Measurements from ENCODE around the gene SKOR1. TPM values are rescaled to one million over a fixed set of nuclear protein-coding genes. Genes with fewer than 3 reads are reported as not detected.

SKOR1 gene
- total and polyA plus RNA-seq, 5 donors, result 0.11 to 0.28 (median 0.18) TPM

GRCh38 chr15:67857220-67857619 lies 31.9 kb downstream of the SKOR1 start:
- no peak overlapping the region for H3K4me3 ChIP-seq (ENCODE audit: low read length)
- H3K27me3 ChIP-seq (ENCODE audit: control insufficient read depth, insufficient read depth), result no peaks in the 10 kb centered on the region
- H3K9me3 ChIP-seq (ENCODE audit: control insufficient read depth, low read length), result no peaks in the 10 kb centered on the region
- no peak overlapping the region for H3K27ac ChIP-seq (ENCODE audit: low read length)
- ATAC-seq (no peak), DNase-seq (no peak)
- intact Hi-C loops (cut with DNase I), result no loop called here
- H3K4me1 ChIP-seq (ENCODE audit: control insufficient read depth, insufficient read depth, low read length), result peaks cover 3% of the 10 kb centered on the region
- WGBS, result 91% methylated on average over 3 of the region's 3 CpGs

DNA sequence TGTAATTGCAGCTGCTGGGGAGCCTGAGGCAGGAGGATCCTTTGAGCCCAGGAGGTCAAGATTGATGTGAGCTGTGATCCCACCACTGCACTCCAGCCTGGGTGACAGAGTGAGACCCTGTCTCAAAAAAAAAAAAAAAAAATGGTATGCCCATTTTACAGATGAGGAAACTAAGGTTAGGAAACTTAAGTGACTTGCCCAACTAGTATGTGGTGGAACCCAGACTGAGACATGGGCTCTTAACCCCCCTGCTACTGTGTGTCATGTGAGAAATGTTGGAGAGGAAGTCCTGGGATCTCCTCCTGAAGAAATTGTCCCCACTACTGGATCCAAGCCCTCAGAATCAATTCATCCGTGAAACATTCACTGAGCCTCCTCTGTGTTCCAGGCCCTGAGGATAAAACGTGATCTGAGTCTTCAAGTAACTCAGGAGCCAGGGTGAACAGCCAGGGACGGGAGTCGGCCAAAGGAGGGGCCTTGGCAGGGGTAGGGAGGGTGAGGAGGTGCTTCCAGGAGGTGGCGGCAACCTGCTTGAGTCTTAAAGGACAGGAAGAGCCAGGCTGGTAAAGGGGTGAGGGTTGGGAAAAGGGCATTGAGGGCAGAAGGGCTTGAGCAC lies 34.1 kb downstream of the SKOR1 start:
- no peak for DNase-seq
- no peaks in the 10 kb centered on the region for H3K27me3 ChIP-seq (ENCODE audit: control insufficient read depth, insufficient read depth)
- intact Hi-C loops (cut with DNase I), result no loop called here
- no peak overlapping the region for H3K27ac ChIP-seq (ENCODE audit: low read length)
- no peak overlapping the region for H3K4me3 ChIP-seq (ENCODE audit: low read length)
- ATAC-seq, result no peak
- no peaks in the 10 kb centered on the region for H3K9me3 ChIP-seq (ENCODE audit: control insufficient read depth, low read length)
- WGBS, result 72% methylated on average over 5 of the region's 5 CpGs
- H3K4me1 ChIP-seq (ENCODE audit: control insufficient read depth, insufficient read depth, low read length), result peaks cover 1% of the 10 kb centered on the region

GRCh38 chr15:67861983-67862382 lies 36.7 kb downstream of the SKOR1 start:
- Histone ChIP-seq H3K27ac (ENCODE audit: low read length) (no peak overlapping the region), H3K4me1 (ENCODE audit: control insufficient read depth, insufficient read depth, low read length) (no peaks in the 10 kb centered on the region), H3K27me3 (ENCODE audit: control insufficient read depth, insufficient read depth) (no peaks in the 10 kb centered on the region), H3K4me3 (ENCODE audit: low read length) (no peak overlapping the region), H3K9me3 (ENCODE audit: control insufficient read depth, low read length) (no peaks in the 10 kb centered on the region)
- ATAC-seq, result no peak
- no peak for DNase-seq
- intact Hi-C loops (cut with DNase I), result loop anchor here in 3 of 4 donors (2.0 to 10.0 kb wide), 3 partner anchors 190 to 353 kb away; partner anchors contain the start of gene PIAS1 (in 1 of the 3)
- 91% methylated on average over 3 of the region's 3 CpGs for WGBS

GRCh38 chr15:67862750-67863441 lies 37.6 kb downstream of the SKOR1 start:
- no peak for DNase-seq
- 53% methylated on average over 16 of the region's 16 CpGs for WGBS
- Histone ChIP-seq H3K27ac (ENCODE audit: low read length) (no peak overlapping the region), H3K4me3 (ENCODE audit: low read length) (no peak overlapping the region), H3K27me3 (ENCODE audit: control insufficient read depth, insufficient read depth) (no peaks in the 10 kb centered on the region), H3K4me1 (ENCODE audit: control insufficient read depth, insufficient read depth, low read length) (no peaks in the 10 kb centered on the region), H3K9me3 (ENCODE audit: control insufficient read depth, low read length) (no peaks in the 10 kb centered on the region)
- no peak for ATAC-seq
- intact Hi-C loops (cut with DNase I), result loop anchor here in 3 of 4 donors (2.0 to 10.0 kb wide), 3 partner anchors 189 to 352 kb away; partner anchors contain the start of gene PIAS1 (in 1 of the 3)

DNA sequence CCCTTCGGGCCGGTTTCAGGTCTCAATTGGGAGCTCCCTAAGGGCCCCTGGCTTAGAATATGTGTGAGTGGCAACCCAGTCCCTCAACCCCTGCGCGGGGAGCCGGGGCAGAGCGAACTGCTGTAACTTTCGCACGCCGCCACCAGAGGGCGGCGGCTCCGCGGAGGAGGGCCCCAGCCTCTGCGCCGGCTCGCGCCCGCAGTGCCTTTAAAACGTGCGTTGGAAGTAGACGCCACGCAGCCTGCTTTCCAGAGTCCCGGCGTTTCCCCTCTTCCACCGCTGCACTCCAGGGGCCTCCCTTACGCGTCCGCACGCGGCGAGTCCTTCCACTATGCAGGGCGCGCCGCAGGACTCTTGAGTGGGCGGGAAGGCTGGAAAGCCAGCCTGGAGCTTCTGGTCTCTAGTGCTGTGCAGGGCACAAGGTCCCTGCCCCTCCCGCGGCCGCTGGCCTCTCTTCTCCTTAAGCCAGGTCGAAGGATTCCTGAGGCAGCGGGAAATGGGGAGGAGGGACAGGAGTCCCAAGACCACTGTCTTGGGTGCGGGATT lies 38.2 kb downstream of the SKOR1 start:
- WGBS, result 3% methylated on average over 41 of the region's 41 CpGs
- no peaks in the 10 kb centered on the region for H3K27me3 ChIP-seq (ENCODE audit: control insufficient read depth, insufficient read depth)
- no peaks in the 10 kb centered on the region for H3K4me1 ChIP-seq (ENCODE audit: control insufficient read depth, insufficient read depth, low read length)
- intact Hi-C loops (cut with DNase I), result loop anchor here in 3 of 4 donors (2.0 to 10.0 kb wide), 3 partner anchors 189 to 351 kb away; partner anchors contain the start of gene PIAS1 (in 1 of the 3)
- ATAC-seq, result peak; percentile 96 to 97
- H3K4me3 ChIP-seq (ENCODE audit: low read length), result peak overlapping the region; percentile 12
- peak; percentile 89 to 95 (median 93) for DNase-seq
- H3K9me3 ChIP-seq (ENCODE audit: control insufficient read depth, low read length), result no peaks in the 10 kb centered on the region
- H3K27ac ChIP-seq (ENCODE audit: low read length), result no peak overlapping the region

GRCh38 chr15:67865331-67865730 lies 40.0 kb downstream of the SKOR1 start:
- no peaks in the 10 kb centered on the region for H3K4me1 ChIP-seq (ENCODE audit: control insufficient read depth, insufficient read depth, low read length)
- intact Hi-C loops (cut with DNase I), result loop anchor here in 2 of 4 donors (5.0 to 10.0 kb wide), 2 partner anchors 292 to 349 kb away; no protein-coding TSS in a partner anchor
- no peak overlapping the region for H3K4me3 ChIP-seq (ENCODE audit: low read length)
- no peak overlapping the region for H3K27ac ChIP-seq (ENCODE audit: low read length)
- no peaks in the 10 kb centered on the region for H3K9me3 ChIP-seq (ENCODE audit: control insufficient read depth, low read length)
- DNase-seq, result no peak
- 27% methylated on average over 3 of the region's 3 CpGs for WGBS
- no peaks in the 10 kb centered on the region for H3K27me3 ChIP-seq (ENCODE audit: control insufficient read depth, insufficient read depth)
- ATAC-seq, result no peak

- Histone ChIP-seq H3K27me3 (ENCODE audit: control insufficient read depth, insufficient read depth) (no peaks in the 10 kb centered on the region), H3K27ac (ENCODE audit: low read length) (no peak overlapping the region), H3K4me3 (ENCODE audit: low read length) (no peak overlapping the region), H3K4me1 (ENCODE audit: control insufficient read depth, insufficient read depth, low read length) (no peaks in the 10 kb centered on the region), H3K9me3 (ENCODE audit: control insufficient read depth, low read length) (no peaks in the 10 kb centered on the region)
- intact Hi-C loops (cut with DNase I), result loop anchor here in 2 of 4 donors (5.0 to 10.0 kb wide), 2 partner anchors 292 to 349 kb away; no protein-coding TSS in a partner anchor
- DNase-seq (no peak), ATAC-seq (no peak)
- WGBS, result 67% methylated on average over 4 of the region's 4 CpGs
Observed at GRCh38 chr15:67865766-67866165, 40.5 kb downstream of the SKOR1 start.

GRCh38 chr15:67869701-67870100 lies 44.4 kb downstream of the SKOR1 start:
- no peak overlapping the region for H3K27ac ChIP-seq (ENCODE audit: low read length)
- intact Hi-C loops (cut with DNase I), result loop anchor here in 2 of 4 donors (5.0 to 10.0 kb wide), 2 partner anchors 288 to 345 kb away; no protein-coding TSS in a partner anchor
- H3K4me1 ChIP-seq (ENCODE audit: control insufficient read depth, insufficient read depth, low read length), result no peaks in the 10 kb centered on the region
- 94% methylated on average over 3 of the region's 3 CpGs for WGBS
- no peak for DNase-seq
- ATAC-seq, result no peak
- H3K4me3 ChIP-seq (ENCODE audit: low read length), result no peak overlapping the region
- H3K9me3 ChIP-seq (ENCODE audit: control insufficient read depth, low read length), result peaks cover 3% of the 10 kb centered on the region
- no peaks in the 10 kb centered on the region for H3K27me3 ChIP-seq (ENCODE audit: control insufficient read depth, insufficient read depth)

- Histone ChIP-seq H3K27ac (ENCODE audit: low read length) (no peak overlapping the region), H3K9me3 (ENCODE audit: control insufficient read depth, low read length) (peaks cover 3% of the 10 kb centered on the region), H3K4me3 (ENCODE audit: low read length) (no peak overlapping the region), H3K4me1 (ENCODE audit: control insufficient read depth, insufficient read depth, low read length) (no peaks in the 10 kb centered on the region), H3K27me3 (ENCODE audit: control insufficient read depth, insufficient read depth) (no peaks in the 10 kb centered on the region)
- ATAC-seq, result no peak
- intact Hi-C loops (cut with DNase I), result no loop called here
- DNase-seq, result no peak
Observed at GRCh38 chr15:67870868-67871408, 45.6 kb downstream of the SKOR1 start.

GRCh38 chr15:67873777-67874176 lies 48.5 kb downstream of the SKOR1 start:
- H3K27ac ChIP-seq (ENCODE audit: low read length), result no peak overlapping the region
- H3K27me3 ChIP-seq (ENCODE audit: control insufficient read depth, insufficient read depth), result no peaks in the 10 kb centered on the region
- H3K4me3 ChIP-seq (ENCODE audit: low read length), result no peak overlapping the region
- H3K9me3 ChIP-seq (ENCODE audit: control insufficient read depth, low read length), result peaks cover 3% of the 10 kb centered on the region
- intact Hi-C loops (cut with DNase I), result no loop called here
- H3K4me1 ChIP-seq (ENCODE audit: control insufficient read depth, insufficient read depth, low read length), result peaks cover under 1% of the 10 kb centered on the region
- ATAC-seq (no peak), DNase-seq (no peak)
- WGBS, result 87% methylated on average over 3 of the region's 3 CpGs

DNA sequence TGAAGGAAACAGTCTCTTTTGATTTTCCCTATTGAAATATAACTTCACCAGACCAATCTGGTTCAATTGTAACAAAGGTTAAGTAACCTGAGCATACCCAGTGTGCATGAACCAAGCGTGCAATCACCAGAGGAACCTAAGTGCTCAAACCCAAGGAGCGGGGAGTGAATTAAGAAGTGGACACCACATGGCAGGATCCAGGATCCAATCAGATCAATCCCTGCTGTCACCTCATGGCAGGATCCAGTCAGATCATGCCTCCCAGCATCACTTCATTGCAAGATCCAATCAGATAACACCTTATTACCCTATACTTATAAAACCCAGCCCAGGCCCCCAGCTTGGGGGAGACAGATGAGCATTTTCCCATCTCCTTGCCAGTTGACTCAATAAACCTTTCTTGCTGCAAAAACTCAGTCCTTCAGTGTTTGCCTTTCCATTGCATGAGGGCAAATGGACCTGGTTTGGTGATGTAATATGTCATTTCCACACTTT lies 53.5 kb downstream of the SKOR1 start:
- intact Hi-C loops (cut with DNase I), result no loop called here
- H3K27ac ChIP-seq (ENCODE audit: low read length), result no peak overlapping the region
- DNase-seq (no peak), ATAC-seq (no peak)
- H3K27me3 ChIP-seq (ENCODE audit: control insufficient read depth, insufficient read depth), result no peaks in the 10 kb centered on the region
- peaks cover 2% of the 10 kb centered on the region for H3K4me1 ChIP-seq (ENCODE audit: control insufficient read depth, insufficient read depth, low read length)
- peaks cover 1% of the 10 kb centered on the region for H3K9me3 ChIP-seq (ENCODE audit: control insufficient read depth, low read length)
- WGBS, result 96% methylated on average over 2 of the region's 2 CpGs
- H3K4me3 ChIP-seq (ENCODE audit: low read length), result no peak overlapping the region
